ENCODE results near the gene SCN11A.

- TF ChIP-seq CTCF (IDR thresholded peaks at IDR 0.05; ENCODE audit: poor library complexity, severe bottlenecking) (no peak), EP300 (conservative IDR thresholded peaks at IDR 0.05; ENCODE audit: poor library complexity, severe bottlenecking) (no peak), RAD21 (conservative IDR thresholded peaks at IDR 0.05) (no peak)
Observed at GRCh38 chr3:39015418-39015817, 36.3 kb downstream of the SCN11A start.

Data from neural cell (in vitro differentiated cells).